GM15510 (cell line): Measurements from ENCODE around the gene GRAMD1A.

Experiments
- POLR2A ChIP-seq: IDR thresholded peaks from 3 replicates; pipeline ENCODE4 v1.6.1; 2011; ENCODE audit warnings: borderline replicate concordance; ENCODE audit not compliant: insufficient read length; ENCODE audit errors: extremely low read depth

GRAMD1A gene

GRCh38 chr19:35063940-35064818 lies 64.1 kb downstream of the GRAMD1A start:
- TF ChIP-seq POLR2A, result no peak

- no peak for TF ChIP-seq POLR2A
Measured at GRCh38 chr19:35065574-35065973, 65.5 kb downstream of the GRAMD1A start.

- no peak for TF ChIP-seq POLR2A
Measured at GRCh38 chr19:35066121-35066520, 66.0 kb downstream of the GRAMD1A start.

- TF ChIP-seq POLR2A, result no peak
Measured at GRCh38 chr19:35066691-35067563, 66.8 kb downstream of the GRAMD1A start.

GRCh38 chr19:35068941-35069634 lies 69.0 kb downstream of the GRAMD1A start:
- no peak for TF ChIP-seq POLR2A

- TF ChIP-seq POLR2A, result no peak
Measured at GRCh38 chr19:35069696-35070095, 69.6 kb downstream of the GRAMD1A start.

- no peak for TF ChIP-seq POLR2A
Measured at GRCh38 chr19:35070471-35070870, 70.3 kb downstream of the GRAMD1A start.

- no peak for TF ChIP-seq POLR2A
Measured at GRCh38 chr19:35073516-35073915, 73.4 kb downstream of the GRAMD1A start.

- TF ChIP-seq POLR2A, result no peak
Measured at GRCh38 chr19:35073941-35074340, 73.8 kb downstream of the GRAMD1A start.

- no peak for TF ChIP-seq POLR2A
Measured at GRCh38 chr19:35074426-35075201, 74.5 kb downstream of the GRAMD1A start.

GRCh38 chr19:35075202-35076025 lies 75.3 kb downstream of the GRAMD1A start:
- no peak for TF ChIP-seq POLR2A

- TF ChIP-seq POLR2A, result no peak
Measured at GRCh38 chr19:35076026-35076370, 75.9 kb downstream of the GRAMD1A start.
